GM04503 (cell line): Measurements from ENCODE around the gene ELAVL3.
"Not testable (repeated sequence)": the region's sequence is repeated elsewhere in the genome, so short reads cannot be mapped to it uniquely, and the experiment has no call there.

ENCODE experiments used
- DNase-seq: peaks from one replicate; pipeline ENCODE4 v3.0.0-alpha.2; 2012; ENCODE audit warnings: low read depth

ELAVL3 gene

DNA sequence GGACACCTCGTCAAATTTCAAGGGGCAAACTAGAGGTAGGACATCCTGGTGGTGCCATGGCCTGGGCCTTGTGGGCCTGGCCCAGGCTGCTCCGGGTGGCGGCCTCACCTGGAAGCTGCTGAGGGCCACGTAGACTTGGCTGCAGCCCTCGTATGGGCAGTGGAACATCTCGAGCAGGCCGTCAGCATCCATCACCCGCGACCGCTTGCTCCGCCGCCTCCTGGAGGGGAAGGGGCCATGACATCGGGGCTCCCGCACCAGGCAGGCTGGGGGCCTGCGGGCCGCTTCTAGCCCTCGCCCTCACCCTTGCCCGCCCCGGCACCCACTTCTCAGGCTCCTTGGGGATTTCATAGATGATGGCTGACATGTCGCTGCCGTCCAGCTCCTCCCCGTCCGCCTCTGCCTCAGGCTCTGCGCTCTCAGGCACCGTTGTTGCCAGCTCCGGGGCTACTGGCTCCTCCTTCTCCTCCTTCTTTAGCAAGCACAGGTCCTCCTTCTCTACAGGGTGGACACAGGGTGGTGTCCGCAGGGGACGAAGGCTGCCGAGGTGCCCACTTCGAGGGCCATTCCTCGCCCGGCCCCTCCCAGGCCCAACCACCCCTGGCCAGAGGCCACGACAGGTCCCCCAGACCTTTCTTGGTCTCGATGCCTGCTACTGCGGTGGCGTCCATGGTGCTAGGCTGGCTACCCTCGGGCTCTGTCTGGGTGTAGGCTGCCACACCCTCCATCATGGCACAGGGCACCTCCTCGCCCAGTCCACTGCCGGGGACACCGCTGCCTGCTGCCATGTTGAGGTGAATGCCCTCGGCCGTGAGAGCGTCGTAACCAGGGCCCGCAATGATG lies 6.0 kb upstream of the ELAVL3 start:
- no peak for DNase-seq

DNA sequence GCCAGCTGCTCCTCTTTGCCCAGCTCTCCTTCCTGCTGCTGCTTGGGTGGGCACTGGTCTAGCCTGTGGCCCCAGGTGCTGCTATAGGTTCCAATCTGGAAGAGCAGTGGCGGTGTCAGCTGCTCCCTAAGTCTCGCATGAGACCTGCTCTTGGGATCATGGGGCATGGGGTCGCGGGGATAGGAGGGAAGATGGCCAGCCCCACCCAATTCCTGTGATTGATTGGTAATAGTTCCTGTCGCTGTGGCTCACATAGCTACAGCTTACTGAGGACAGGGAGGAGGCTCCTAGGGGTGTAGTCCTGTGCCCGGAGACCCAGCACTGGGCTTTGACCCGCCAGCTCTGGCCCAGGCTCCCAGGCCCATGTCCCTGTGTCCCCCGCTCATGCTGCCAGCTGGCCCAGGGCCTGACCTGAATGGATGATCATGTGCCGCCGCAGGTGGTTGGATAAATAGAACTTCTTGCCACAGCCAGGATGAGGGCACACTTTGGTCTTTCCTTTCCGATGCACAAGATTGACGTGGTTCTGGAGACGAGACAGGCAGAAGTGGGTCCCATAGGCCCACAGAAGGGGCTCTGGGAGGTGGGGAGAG lies 4.5 kb upstream of the ELAVL3 start:
- DNase-seq = no peak

DNA sequence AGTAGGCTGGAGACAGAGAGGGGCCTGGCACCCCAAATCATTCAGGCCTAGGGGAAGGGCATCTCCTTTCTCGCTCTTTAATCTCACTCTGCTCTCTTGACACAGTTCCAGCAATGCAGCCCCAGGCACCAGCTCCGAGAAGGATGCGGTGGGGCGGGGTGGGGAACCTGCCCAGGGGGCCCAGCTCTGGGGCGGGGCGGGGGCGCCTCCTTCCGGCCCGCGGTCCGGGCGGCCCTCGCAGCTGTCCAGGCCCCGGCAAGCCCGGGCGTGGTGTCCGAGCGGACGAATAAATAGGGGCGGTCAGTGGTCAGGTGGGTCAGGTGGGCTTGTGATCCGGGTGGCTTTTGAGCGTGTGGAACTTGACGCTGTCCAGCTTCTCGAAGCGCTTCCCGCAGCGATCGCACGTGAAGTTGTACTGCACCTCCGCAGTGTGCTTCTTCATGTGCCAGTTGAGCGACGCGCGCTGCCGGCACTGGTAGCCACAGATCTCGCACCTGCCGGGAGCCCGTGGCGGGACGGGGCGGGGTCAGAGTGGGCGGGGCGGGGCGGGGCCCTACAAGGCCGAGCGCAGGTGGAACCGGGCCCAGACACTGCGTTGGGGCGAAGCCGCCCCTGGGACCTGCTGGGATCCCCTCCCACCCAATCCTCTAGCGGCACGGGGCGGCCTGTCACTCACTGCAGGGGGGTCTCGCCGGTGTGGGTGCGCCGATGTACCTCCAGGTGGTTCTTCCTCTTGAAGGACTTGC lies 2.7 kb upstream of the ELAVL3 start:
- DNase-seq = no peak

GRCh38 chr19:11482384-11483050 lies 1.7 kb upstream of the ELAVL3 start:
- DNase-seq = peak; percentile 10

GRCh38 chr19:11481534-11482383 lies 913 bp upstream of the ELAVL3 start:
- DNase-seq = peak; percentile 31

DNA sequence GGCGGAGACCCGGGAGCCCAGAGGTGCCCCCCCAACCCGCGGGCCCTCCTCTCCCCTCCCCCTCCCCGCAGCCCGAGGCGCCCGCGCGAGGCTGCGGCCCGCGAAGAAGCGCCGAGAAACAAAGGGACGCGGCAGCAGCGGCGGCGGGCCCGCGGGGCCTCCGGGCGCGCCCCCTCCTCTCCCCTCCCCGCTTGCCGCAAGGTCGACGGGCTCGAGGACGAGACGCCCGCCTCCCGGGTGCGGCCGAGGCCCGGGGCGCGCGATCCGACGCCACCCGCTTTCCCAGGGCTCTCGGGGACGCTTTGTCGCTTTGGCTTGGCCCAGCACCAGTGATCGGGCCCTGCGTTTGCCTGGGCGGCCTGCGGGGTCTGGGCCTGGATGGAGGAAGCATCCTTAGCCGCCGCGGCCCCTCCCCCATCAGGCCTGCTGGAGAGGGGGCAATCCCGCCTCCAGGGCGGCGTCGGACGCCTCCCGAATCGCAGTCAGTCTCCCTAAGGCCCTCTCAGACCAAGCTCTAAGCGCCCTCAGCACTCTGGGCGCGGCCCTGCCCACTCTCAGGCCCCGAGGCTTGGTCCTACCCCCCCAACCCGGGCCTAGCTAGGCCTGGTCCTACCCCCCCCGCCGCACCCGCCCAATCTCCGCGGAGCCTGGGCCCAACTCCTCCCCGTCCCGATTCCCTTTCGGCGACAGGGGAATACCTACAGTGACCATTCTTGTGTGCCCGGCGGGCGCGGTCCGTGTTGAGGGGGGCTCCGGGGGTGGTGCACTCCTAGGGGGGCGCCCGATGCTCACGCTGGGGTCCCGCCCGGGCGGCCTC lies 740 bp downstream of the ELAVL3 start:
- no peak for DNase-seq

GRCh38 chr19:11479090-11479897 lies 1.6 kb downstream of the ELAVL3 start:
- DNase-seq = no peak

- no peak for DNase-seq
These were observed 2.4 kb downstream of the ELAVL3 start for GRCh38 chr19:11478167-11479089.

DNA sequence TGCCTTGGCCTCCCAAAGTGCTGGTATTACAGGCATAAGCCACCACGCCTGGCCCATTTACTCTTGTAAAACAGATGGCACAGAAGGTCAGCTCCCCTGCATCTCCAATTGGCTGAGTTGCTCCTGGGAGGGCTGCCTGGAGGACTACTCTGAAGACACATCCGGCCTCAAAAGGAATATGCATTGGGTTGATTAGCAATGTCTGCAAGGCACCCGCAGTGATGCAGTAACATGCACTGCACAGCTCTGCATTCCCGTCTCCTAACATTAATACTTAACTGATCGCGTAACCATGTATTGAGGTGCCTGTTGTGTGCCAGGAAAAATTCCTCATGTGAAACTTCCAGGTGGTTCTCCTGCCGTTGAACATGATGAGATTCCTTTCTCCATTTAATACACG lies 5.0 kb downstream of the ELAVL3 start:
- DNase-seq = no peak

GRCh38 chr19:11475343-11475742 lies 5.5 kb downstream of the ELAVL3 start:
- DNase-seq = not testable (repeated sequence)

DNA sequence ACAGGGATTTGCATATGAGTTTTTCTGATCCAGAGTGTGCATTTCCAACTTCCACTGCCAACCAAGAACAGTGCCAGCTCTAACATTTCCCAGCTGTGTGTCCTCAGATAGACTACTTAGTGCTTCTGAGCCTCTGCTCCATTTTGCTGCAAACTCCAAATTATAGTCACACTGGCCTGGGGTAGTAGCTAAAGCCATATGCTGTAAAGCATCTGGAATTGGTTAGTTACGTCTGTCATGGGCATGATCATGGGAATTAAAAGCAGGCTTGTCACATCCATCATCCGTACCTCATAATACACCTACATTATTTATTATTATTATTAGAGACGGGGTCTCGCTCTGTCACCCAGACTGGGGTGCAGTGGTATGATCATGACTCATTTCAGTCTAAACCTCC lies 7.1 kb downstream of the ELAVL3 start:
- no peak for DNase-seq

DNA sequence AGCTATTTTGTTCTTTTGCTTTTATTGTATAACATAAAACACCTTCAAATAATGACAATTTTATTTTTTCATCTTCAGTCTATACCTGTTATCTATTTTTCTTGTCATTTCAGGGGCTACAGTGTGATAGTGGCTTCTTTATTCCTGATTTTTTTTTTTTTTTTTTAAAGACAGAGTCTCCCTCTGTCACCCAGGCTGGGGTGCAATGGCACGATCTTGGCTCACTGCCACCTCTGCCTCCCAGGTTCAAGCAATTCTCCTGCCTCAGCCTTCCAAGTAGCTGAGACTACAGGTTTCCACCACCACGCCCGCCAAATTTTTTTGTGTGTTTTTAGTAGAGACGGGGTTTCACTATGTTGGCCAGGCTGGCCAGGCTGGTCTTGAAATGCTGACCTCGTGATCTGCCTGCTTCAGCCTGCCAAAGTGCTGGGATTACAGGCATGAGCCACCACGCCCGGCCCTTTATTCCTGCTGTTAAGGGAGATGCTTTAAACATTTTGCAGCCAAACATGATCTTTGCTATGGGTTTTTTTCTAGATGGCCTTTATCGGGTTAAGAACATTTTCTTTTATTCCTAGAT lies 12.5 kb downstream of the ELAVL3 start:
- DNase-seq = not testable (repeated sequence)

DNA sequence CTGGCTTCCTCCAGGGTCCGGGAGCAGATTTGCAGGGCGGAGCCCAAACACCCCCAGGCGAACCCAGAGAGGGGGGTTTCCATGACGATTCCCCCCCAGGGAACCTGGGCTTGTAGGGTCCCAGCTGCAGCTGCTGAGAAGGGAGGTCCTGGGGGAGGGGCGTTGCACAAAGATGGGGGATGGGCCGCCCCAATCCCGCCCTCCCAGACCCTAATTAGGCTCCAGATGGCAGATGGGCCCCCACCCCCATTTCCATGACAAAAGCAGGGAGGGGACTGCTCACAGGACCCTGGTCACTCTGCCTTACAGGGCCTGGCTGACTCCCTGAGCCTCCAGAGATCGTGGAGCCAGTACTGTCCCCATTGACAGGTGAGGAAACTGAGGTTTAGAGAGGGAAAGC lies 15.2 kb downstream of the ELAVL3 start:
- no peak for DNase-seq

DNA sequence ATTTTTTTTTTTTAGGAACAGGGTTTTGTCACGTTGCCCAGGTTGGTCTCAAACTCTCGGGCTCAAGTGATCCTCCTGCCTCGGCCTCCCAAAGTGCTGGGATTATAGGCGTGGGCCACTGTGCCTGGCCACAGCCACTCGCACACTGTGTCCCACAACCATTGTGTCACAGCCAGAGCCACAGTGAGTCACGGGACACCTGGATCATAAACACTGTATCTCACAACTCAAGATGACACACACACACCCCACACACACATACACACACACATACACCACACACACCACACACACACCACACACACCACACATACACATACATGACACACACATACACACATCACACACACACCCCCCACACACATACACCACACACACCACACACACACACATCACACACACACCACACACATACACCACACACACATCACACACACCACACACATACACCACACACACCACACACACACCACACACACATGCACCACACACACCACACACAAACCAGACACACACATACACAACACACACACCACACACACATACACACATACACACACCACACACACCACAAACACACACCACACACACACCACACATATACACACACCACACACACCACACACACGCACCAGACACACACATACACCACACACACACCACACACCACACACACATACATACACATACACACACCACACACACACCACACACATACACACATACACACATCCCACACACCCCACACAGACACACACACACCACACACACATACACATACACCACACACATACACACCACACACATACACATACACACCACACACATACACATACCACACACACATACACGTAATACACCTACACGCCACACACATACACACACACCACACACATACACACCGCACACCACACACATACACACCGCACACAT lies 16.2 kb downstream of the ELAVL3 start:
- no peak for DNase-seq

DNA sequence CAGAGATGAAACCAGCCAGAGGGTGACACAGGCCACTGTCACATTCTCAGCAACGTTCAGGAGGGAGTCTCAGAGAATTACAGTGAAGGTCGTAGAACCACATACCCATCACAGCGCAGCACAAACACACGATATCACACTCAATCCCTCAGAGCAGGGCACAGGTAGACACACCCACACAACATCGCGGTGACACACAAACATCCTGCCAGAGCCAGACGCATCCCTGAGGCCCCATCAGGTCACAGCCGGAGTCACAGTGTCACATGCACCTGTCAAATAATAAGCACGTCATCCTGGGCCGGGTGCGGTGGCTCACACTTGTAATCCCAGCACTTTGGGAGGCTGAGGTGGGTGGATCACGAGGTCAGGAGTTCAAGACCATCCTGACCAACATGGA lies 17.5 kb downstream of the ELAVL3 start:
- no peak for DNase-seq

DNA sequence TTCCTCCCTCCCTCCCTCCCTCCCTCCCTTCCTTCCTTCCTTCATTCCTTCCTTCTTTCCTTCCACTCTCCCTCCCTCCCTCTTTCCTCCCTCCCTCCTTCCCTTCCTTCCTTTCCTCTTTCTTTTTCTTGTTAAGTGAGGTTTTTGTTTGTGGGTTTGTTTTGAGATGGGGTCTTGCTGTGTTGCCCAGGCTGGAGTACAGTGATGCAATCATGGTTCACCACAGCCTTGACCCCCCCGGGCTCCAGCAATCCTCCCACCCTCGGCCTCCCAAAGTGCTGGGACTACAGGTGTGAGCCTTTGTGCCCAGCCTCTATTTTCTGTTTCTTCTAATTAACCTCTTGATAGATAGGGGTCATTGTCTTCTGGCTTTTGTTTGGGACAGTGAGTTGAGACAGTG lies 19.4 kb downstream of the ELAVL3 start:
- no peak for DNase-seq

DNA sequence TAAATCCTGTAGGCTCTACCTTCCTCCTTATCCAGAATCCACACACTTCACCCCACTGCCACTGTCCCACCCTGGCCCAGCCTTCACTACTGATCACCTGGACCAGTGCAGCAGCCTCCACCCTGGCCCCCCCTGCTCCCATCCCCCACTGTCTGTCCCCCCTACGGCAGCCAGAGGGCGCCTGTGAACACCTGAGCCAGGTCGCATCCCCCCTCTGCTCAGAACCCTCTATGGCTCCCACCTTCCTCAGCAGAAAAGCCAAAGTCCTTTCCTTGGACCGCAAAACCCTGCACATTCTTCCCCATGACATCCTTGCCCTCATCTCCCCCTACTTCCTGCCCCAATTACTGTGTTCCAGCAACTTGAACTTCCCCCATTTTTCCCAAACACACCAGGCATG lies 20.6 kb downstream of the ELAVL3 start:
- no peak for DNase-seq
